Panc1 (cell line): Measurements from ENCODE around the gene ASPRV1.

Source experiments
- CTCF ChIP-seq: fragments of 450-650 bp; IDR thresholded peaks from 2 replicates; pipeline ENCODE4 v1.5.1; 2017; ENCODE audit warnings: mild to moderate bottlenecking
- POLR2AphosphoS5 ChIP-seq: IDR thresholded peaks from 2 replicates; pipeline ENCODE4 v1.6.1; 2012; ENCODE audit warnings: mild to moderate bottlenecking, low read depth, low read length, moderate library complexity
- REST ChIP-seq, 2 experiments: IDR thresholded peaks; 2 replicates each; pipeline ENCODE4 v1.6.1; 2011 to 2012; ENCODE audit warnings: low read depth in 2 of 2, control low read depth in 1 of 2, low read length in 1 of 2, mild to moderate bottlenecking in 1 of 2, moderate library complexity in 1 of 2; ENCODE audit not compliant: insufficient read depth in 1 of 2
- TCF7L2 ChIP-seq: IDR thresholded peaks from 2 replicates; pipeline ENCODE4 v1.6.1; 2011; ENCODE audit warnings: mild to moderate bottlenecking, low read depth, low read length, inconsistent platforms

DNA sequence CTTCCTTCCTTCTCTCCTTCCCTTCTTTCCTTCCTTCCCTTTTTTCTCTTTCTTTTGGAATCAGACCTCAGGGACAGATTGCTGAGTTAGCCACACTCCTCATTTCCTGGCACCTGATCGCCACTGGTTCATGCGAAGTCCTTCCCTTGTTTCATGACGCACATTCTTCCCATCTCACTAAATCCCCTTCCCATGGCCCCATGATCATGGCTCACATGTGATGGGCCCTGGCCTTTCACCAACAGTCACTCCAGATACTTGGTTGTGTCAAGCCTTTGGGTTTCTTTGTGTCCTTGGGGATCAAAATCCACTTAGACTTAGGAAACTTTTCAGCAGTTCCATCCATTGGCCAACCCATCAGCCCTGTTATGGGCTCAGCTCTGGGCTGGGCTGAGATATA lies 23.8 kb upstream of the ASPRV1 start:
- TF ChIP-seq CTCF (no peak), POLR2AphosphoS5 (no peak), REST (IDR thresholded peaks at IDR 0.05; ENCODE audit: insufficient read depth in 1 of 2, low read depth in 2 of 2, low read length in 1 of 2) (no peak), TCF7L2 (no peak)
